ENCODE data around the gene PDLIM1.

- no peak for TF ChIP-seq CTCF (IDR thresholded peaks at IDR 0.05; ENCODE audit: insufficient read depth, low read length)
- no peak for TF ChIP-seq POLR2AphosphoS5 (IDR thresholded peaks at IDR 0.05; ENCODE audit: low read depth)
- TF ChIP-seq GABPA (IDR thresholded peaks at IDR 0.05; ENCODE audit: low read depth) = no peak
Observed at GRCh38 chr10:95303950-95304349, 13.1 kb upstream of the PDLIM1 start.

Data from HL-60 (cell line).